Panc1 (cell line): Measurements from ENCODE around the gene MAGI2. TPM values are rescaled to one million over a fixed set of nuclear protein-coding genes. Genes with fewer than 3 reads are reported as not detected.
"Not testable (repeated sequence)": the region's sequence is repeated elsewhere in the genome, so short reads cannot be mapped to it uniquely, and the experiment has no call there.

Experiments
- ATAC-seq: fragments of 200-7000 bp; cut with Tn5 transposase; 2 replicates; pipeline ENCODE4 v1.9.1; 2020; ENCODE audit warnings: mild to moderate bottlenecking, moderate library complexity
- BruUV-seq: library from RNA; stranded (reverse); fragments of 400-500 nt; replicated peaks from 2 replicates; lab custom pipeline; 2021; lab: Mats Ljungman, UMichigan
- CTCF ChIA-PET: fragments of 300-600 bp; sonication (Branson Sonifier 250); formaldehyde crosslinking; loops from one replicate; lab custom pipeline; 2022; ENCODE audit warnings: antibody characterized with exemption; lab: Charles Lee
- POLR2A ChIA-PET: fragments of 300-600 bp; sonication (Branson Sonifier 250); formaldehyde crosslinking; loops from one replicate; lab custom pipeline; 2022; ENCODE audit warnings: antibody characterized with exemption; lab: Charles Lee
- DNase-seq: peaks from one replicate; pipeline ENCODE4 v3.0.0-alpha.2; 2010; ENCODE audit warnings: low read depth, low spot score
- H3K27ac ChIP-seq: 2 replicates; pipeline ENCODE4 v1.5.1; 2011; ENCODE audit warnings: mild to moderate bottlenecking, low read length, inconsistent platforms
- H3K27me3 ChIP-seq: fragments of 200-500 bp; sonication (Bioruptor generic); 2 replicates; pipeline ENCODE4 v1.6.0; 2014; ENCODE audit warnings: low read length, inconsistent platforms; ENCODE audit not compliant: control insufficient read depth, insufficient read depth
- H3K36me3 ChIP-seq: fragments of 200-500 bp; sonication (Bioruptor generic); 2 replicates; pipeline ENCODE4 v1.5.1; 2014; ENCODE audit warnings: inconsistent platforms, mild to moderate bottlenecking, low read length, moderate library complexity; ENCODE audit not compliant: control insufficient read depth, insufficient read depth
- H3K4me1 ChIP-seq: 2 replicates; pipeline ENCODE4 v1.5.1; 2011; ENCODE audit warnings: inconsistent platforms, mild to moderate bottlenecking, low read length, moderate library complexity; ENCODE audit not compliant: control insufficient read depth, insufficient read depth
- H3K4me3 ChIP-seq, 2 experiments: 2 replicates each; pipeline ENCODE4 v1.5.1; 2011 to 2012; ENCODE audit warnings: low read depth in 2 of 2, low read length in 2 of 2, mild to moderate bottlenecking in 2 of 2, inconsistent platforms in 1 of 2, moderate library complexity in 1 of 2
- H3K9me3 ChIP-seq: fragments of 200-500 bp; sonication (Bioruptor generic); 2 replicates; pipeline ENCODE4 v1.5.1; 2014; ENCODE audit warnings: low read depth, mild to moderate bottlenecking, inconsistent platforms, low read length, moderate library complexity; ENCODE audit not compliant: control insufficient read depth, insufficient read depth
- POLR2AphosphoS5 ChIP-seq: IDR thresholded peaks from 2 replicates; pipeline ENCODE4 v1.6.1; 2012; ENCODE audit warnings: mild to moderate bottlenecking, low read depth, low read length, moderate library complexity
- SIN3A ChIP-seq: IDR thresholded peaks from 2 replicates; pipeline ENCODE4 v1.6.1; 2012; ENCODE audit warnings: low read depth, mild to moderate bottlenecking, low read length, moderate library complexity, borderline replicate concordance; ENCODE audit not compliant: insufficient read depth
- TCF7L2 ChIP-seq: IDR thresholded peaks from 2 replicates; pipeline ENCODE4 v1.6.1; 2011; ENCODE audit warnings: mild to moderate bottlenecking, low read depth, low read length, inconsistent platforms
- in situ Hi-C: cut with HindIII; loops from 2 replicates; pipeline ENCODE4 v1.10.0; 2016; ENCODE audit warnings: low sequenced_read_pairs, low pct_unique_long_range_greater_than_20kb
- intact Hi-C: fragments of 100-400 bp; cut with micrococcal nuclease; formaldehyde crosslinking; loops from one replicate; pipeline ENCODE4 v1.10.0; 2022; ENCODE audit not compliant: unreplicated experiment
- total RNA-seq: library from RNA; stranded (reverse); gene quantifications from one replicate; pipeline ENCODE4 v1.2.1, GENCODE V29; 2021; ENCODE audit not compliant: unreplicated experiment
- TF ChIP-seq, protein P1 (sequence below): fragments of 450-650 bp; IDR thresholded peaks from 2 replicates; pipeline ENCODE4 v1.5.1; 2017; ENCODE audit warnings: mild to moderate bottlenecking
- TF ChIP-seq, protein P2 (sequence below), 2 experiments: IDR thresholded peaks; 2 replicates each; pipeline ENCODE4 v1.6.1; 2011 to 2012; ENCODE audit warnings: low read depth in 2 of 2, control low read depth in 1 of 2, low read length in 1 of 2, mild to moderate bottlenecking in 1 of 2, moderate library complexity in 1 of 2; ENCODE audit not compliant: insufficient read depth in 1 of 2

The MAGI2 gene
- total RNA-seq, 1 experiment from 2014 or later, result 5.4 TPM

DNA sequence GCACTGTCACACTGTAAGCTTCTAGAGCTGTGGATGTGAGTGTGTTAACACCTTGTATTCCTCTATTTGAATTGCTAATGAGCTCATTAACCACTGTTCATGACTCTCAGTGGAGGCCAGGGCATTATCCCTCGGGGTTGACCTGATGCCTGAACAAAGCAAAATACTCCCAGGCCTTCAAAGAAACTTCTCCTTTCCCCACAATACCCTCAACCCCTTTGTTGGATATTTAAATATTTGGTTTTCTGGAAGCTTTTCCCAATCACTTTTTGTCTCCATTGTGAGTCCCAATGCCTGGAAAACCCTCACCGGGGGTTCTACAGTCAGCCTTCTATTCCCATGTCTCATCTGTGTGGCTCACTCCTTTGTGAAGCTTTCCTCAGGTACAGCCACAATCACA lies 874.8 kb downstream of the MAGI2 start:
- Histone ChIP-seq H3K36me3 (no peaks in the 10 kb centered on the region), H3K27me3 (no peaks in the 10 kb centered on the region), H3K4me3 (no peak overlapping the region), H3K9me3 (no peaks in the 10 kb centered on the region), H3K27ac (no peak overlapping the region), H3K4me1 (no peaks in the 10 kb centered on the region)
- intact Hi-C loops, result no loop called here
- DNase-seq (no peak), ATAC-seq (no peak)
- in situ Hi-C loops, result no loop called here
- no peak for TF ChIP-seq POLR2AphosphoS5
- TF ChIP-seq, protein P1, sequence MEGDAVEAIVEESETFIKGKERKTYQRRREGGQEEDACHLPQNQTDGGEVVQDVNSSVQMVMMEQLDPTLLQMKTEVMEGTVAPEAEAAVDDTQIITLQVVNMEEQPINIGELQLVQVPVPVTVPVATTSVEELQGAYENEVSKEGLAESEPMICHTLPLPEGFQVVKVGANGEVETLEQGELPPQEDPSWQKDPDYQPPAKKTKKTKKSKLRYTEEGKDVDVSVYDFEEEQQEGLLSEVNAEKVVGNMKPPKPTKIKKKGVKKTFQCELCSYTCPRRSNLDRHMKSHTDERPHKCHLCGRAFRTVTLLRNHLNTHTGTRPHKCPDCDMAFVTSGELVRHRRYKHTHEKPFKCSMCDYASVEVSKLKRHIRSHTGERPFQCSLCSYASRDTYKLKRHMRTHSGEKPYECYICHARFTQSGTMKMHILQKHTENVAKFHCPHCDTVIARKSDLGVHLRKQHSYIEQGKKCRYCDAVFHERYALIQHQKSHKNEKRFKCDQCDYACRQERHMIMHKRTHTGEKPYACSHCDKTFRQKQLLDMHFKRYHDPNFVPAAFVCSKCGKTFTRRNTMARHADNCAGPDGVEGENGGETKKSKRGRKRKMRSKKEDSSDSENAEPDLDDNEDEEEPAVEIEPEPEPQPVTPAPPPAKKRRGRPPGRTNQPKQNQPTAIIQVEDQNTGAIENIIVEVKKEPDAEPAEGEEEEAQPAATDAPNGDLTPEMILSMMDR, result no peak
- TF ChIP-seq, protein P2, sequence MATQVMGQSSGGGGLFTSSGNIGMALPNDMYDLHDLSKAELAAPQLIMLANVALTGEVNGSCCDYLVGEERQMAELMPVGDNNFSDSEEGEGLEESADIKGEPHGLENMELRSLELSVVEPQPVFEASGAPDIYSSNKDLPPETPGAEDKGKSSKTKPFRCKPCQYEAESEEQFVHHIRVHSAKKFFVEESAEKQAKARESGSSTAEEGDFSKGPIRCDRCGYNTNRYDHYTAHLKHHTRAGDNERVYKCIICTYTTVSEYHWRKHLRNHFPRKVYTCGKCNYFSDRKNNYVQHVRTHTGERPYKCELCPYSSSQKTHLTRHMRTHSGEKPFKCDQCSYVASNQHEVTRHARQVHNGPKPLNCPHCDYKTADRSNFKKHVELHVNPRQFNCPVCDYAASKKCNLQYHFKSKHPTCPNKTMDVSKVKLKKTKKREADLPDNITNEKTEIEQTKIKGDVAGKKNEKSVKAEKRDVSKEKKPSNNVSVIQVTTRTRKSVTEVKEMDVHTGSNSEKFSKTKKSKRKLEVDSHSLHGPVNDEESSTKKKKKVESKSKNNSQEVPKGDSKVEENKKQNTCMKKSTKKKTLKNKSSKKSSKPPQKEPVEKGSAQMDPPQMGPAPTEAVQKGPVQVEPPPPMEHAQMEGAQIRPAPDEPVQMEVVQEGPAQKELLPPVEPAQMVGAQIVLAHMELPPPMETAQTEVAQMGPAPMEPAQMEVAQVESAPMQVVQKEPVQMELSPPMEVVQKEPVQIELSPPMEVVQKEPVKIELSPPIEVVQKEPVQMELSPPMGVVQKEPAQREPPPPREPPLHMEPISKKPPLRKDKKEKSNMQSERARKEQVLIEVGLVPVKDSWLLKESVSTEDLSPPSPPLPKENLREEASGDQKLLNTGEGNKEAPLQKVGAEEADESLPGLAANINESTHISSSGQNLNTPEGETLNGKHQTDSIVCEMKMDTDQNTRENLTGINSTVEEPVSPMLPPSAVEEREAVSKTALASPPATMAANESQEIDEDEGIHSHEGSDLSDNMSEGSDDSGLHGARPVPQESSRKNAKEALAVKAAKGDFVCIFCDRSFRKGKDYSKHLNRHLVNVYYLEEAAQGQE (IDR thresholded peaks at IDR 0.05; ENCODE audit: insufficient read depth in 1 of 2, low read depth in 2 of 2, low read length in 1 of 2), result no peak
- TF ChIP-seq SIN3A, result no peak
- no peak for TF ChIP-seq TCF7L2
- no TSS peak for BruUV-seq
- POLR2A ChIA-PET, result no interaction called here
- CTCF ChIA-PET, result no interaction called here

DNA sequence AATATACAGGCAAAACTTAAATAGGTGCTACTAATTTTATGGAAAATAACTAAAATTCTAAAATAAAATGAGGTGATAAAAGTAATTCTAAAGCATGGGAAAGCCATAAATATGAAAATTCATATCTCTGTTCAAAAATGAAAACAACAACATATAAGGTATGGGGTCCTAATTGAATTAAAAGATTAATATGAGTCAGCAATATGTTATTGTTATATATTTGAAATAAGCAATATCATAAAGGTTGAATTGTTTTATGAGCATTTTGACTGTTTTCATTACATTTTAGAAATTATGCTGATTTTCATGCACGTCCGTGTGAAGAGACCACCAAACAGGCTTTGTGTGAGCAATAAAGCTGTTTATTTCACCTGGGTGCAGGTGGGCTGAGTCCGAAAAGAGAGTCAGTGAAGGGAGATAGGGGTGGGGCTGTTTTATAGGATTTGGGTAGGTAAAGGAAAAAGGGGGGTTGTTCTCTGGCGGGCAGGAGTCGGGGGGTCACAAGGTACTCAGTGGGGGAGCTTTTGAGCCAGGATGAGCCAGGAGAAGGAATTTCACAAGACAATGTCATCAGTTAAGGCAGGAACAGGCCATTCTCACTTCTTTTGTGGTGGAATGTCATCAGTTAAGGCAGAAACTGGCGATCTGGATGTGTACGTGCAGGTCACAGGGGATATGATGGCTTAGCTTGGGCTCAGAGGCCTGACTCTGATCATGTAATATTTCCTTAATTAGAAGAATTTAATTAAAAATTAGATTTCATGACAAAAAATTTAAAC lies 876.1 kb downstream of the MAGI2 start:
- H3K9me3 ChIP-seq, H3K4me3 ChIP-seq, in situ Hi-C loops, H3K27ac ChIP-seq, H3K27me3 ChIP-seq, H3K36me3 ChIP-seq, BruUV-seq, H3K4me1 ChIP-seq, CTCF ChIA-PET, DNase-seq, ATAC-seq, intact Hi-C loops: not testable (repeated sequence)
- POLR2A ChIA-PET, result interaction anchor here (0.7 kb wide), 1 partner anchor 150 kb away, joined by 4 read pairs; no protein-coding TSS in a partner anchor

DNA sequence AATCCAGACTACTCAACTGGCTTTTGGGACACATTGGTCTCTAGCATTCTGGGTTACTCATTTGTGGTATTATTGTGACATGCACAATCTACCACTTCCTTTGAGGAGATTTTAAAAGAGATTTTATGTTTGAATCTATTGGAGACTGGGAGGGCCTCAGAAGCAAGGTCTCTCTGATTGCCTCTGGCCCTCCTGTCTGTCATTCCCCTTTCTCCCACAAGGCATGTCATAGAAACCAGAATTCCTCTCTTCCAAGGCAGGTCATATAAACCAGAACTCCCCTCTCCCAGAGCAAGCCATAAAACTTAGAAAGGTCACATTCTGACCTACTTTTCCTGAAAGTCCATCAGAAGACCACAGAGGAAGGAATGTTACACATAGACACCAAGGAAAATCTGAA lies 877.2 kb downstream of the MAGI2 start:
- TF ChIP-seq POLR2AphosphoS5 (no peak), TCF7L2 (no peak), SIN3A (no peak)
- TF ChIP-seq, protein P1, result no peak
- TF ChIP-seq, protein P2 (IDR thresholded peaks at IDR 0.05; ENCODE audit: insufficient read depth in 1 of 2, low read depth in 2 of 2, low read length in 1 of 2), result no peak
- DNase-seq (no peak), ATAC-seq (no peak)
- H3K9me3 ChIP-seq, result no peaks in the 10 kb centered on the region
- CTCF ChIA-PET, result no interaction called here
- intact Hi-C loops, result no loop called here
- BruUV-seq, result no TSS peak
- no peaks in the 10 kb centered on the region for H3K36me3 ChIP-seq
- H3K4me3 ChIP-seq, result no peak overlapping the region
- POLR2A ChIA-PET, result no interaction called here
- H3K4me1 ChIP-seq, result no peaks in the 10 kb centered on the region
- H3K27ac ChIP-seq, result no peak overlapping the region
- no peaks in the 10 kb centered on the region for H3K27me3 ChIP-seq
- in situ Hi-C loops, result no loop called here
